Measurements from ENCODE around the gene PCDHGB6. TPM values are rescaled to one million over a fixed set of nuclear protein-coding genes. Genes with fewer than 3 reads are reported as not detected.

PCDHGB6 gene
- total RNA-seq, 1 donor from 2014 or later: 5.3 TPM

Other genes starting within 250 kb of the PCDHGB6 start
- gene PCDHB7, start 235.4 kb upstream of the PCDHGB6 start, total RNA-seq: 1.6 TPM
- gene PCDHB8, start 230.2 kb upstream of the PCDHGB6 start, total RNA-seq: 2.4 TPM
- gene PCDHB16, start 225.6 kb upstream of the PCDHGB6 start, total RNA-seq: 1.6 TPM
- gene PCDHB9, start 220.9 kb upstream of the PCDHGB6 start, total RNA-seq: 1.0 TPM
- gene PCDHB10, start 215.7 kb upstream of the PCDHGB6 start, total RNA-seq: 1.4 TPM
- gene PCDHB11, start 208.4 kb upstream of the PCDHGB6 start, total RNA-seq: 2.0 TPM
- 3.3 TPM for gene PCDHB12, start 199.3 kb upstream of the PCDHGB6 start, total RNA-seq
- 2.8 TPM for gene PCDHB13, start 194.1 kb upstream of the PCDHGB6 start, total RNA-seq
- 1.9 TPM for gene PCDHB14, start 184.7 kb upstream of the PCDHGB6 start, total RNA-seq
- gene PCDHB15, start 162.6 kb upstream of the PCDHGB6 start, total RNA-seq: 3.4 TPM
- 0.61 TPM for gene SLC25A2, start 104.0 kb upstream of the PCDHGB6 start, total RNA-seq
- 53.9 TPM for gene TAF7, start 87.2 kb upstream of the PCDHGB6 start, total RNA-seq
- gene PCDHGA1, start 77.5 kb upstream of the PCDHGB6 start, total RNA-seq: 0.48 TPM
- 3.7 TPM for gene PCDHGA2, start 69.3 kb upstream of the PCDHGB6 start, total RNA-seq
- gene PCDHGA3, start 64.2 kb upstream of the PCDHGB6 start, total RNA-seq: 2.2 TPM
- gene PCDHGB1, start 57.9 kb upstream of the PCDHGB6 start, total RNA-seq: 1.3 TPM
- gene PCDHGA4, start 53.0 kb upstream of the PCDHGB6 start, total RNA-seq: 4.7 TPM
- 3.1 TPM for gene PCDHGB2, start 48.0 kb upstream of the PCDHGB6 start, total RNA-seq
- 2.7 TPM for gene PCDHGA5, start 43.9 kb upstream of the PCDHGB6 start, total RNA-seq
- gene PCDHGB3, start 37.8 kb upstream of the PCDHGB6 start, total RNA-seq: 2.7 TPM
- 3.1 TPM for gene PCDHGA6, start 34.1 kb upstream of the PCDHGB6 start, total RNA-seq
- gene PCDHGA7, start 25.3 kb upstream of the PCDHGB6 start, total RNA-seq: 1.9 TPM
- 3.2 TPM for gene PCDHGB4, start 20.3 kb upstream of the PCDHGB6 start, total RNA-seq
- gene PCDHGA8, start 15.4 kb upstream of the PCDHGB6 start, total RNA-seq: 0.87 TPM
- 5.9 TPM for gene PCDHGB5, start 10.1 kb upstream of the PCDHGB6 start, total RNA-seq
- gene PCDHGA9, start 5.2 kb upstream of the PCDHGB6 start, total RNA-seq: 3.9 TPM
- gene PCDHGA10, start 5.0 kb downstream of the PCDHGB6 start, total RNA-seq: 4.2 TPM
- 8.1 TPM for gene PCDHGB7, start 9.7 kb downstream of the PCDHGB6 start, total RNA-seq
- gene PCDHGA11, start 13.0 kb downstream of the PCDHGB6 start, total RNA-seq: 3.1 TPM
- 4.6 TPM for gene PCDHGA12, start 22.5 kb downstream of the PCDHGB6 start, total RNA-seq
- gene PCDHGC3, start 67.9 kb downstream of the PCDHGB6 start, total RNA-seq: 46.8 TPM
- gene PCDHGC4, start 77.0 kb downstream of the PCDHGB6 start, total RNA-seq: 1.7 TPM
- gene PCDHGC5, start 81.1 kb downstream of the PCDHGB6 start, total RNA-seq: 1.1 TPM
- 49.5 TPM for gene DIAPH1, start 211.0 kb downstream of the PCDHGB6 start, total RNA-seq
- 39.3 TPM for gene HDAC3, start 228.8 kb downstream of the PCDHGB6 start, total RNA-seq
- 1.5 TPM for gene RELL2, start 229.0 kb downstream of the PCDHGB6 start, total RNA-seq
- gene FCHSD1, start 243.4 kb downstream of the PCDHGB6 start, total RNA-seq: 11.5 TPM

Measured in mesenteric fat pad (tissue), 1 donor.